AG09319 (cell line): Measurements from ENCODE around the gene KCNK17.
A peak's percentile ranks its signal among the peaks of the same experiment; 100 is the strongest.

Experiments used
- DNase-seq: peaks from one replicate; pipeline ENCODE4 v3.0.0-alpha.2; 2010; ENCODE audit warnings: low read depth; ENCODE audit errors: extremely low read depth
- TF ChIP-seq, protein P1 (sequence below): IDR thresholded peaks from 2 replicates; pipeline ENCODE4 v1.5.1; 2011; ENCODE audit warnings: low read depth, mild to moderate bottlenecking, inconsistent platforms, low read length, moderate library complexity

The KCNK17 gene, protein sequence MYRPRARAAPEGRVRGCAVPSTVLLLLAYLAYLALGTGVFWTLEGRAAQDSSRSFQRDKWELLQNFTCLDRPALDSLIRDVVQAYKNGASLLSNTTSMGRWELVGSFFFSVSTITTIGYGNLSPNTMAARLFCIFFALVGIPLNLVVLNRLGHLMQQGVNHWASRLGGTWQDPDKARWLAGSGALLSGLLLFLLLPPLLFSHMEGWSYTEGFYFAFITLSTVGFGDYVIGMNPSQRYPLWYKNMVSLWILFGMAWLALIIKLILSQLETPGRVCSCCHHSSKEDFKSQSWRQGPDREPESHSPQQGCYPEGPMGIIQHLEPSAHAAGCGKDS

DNA sequence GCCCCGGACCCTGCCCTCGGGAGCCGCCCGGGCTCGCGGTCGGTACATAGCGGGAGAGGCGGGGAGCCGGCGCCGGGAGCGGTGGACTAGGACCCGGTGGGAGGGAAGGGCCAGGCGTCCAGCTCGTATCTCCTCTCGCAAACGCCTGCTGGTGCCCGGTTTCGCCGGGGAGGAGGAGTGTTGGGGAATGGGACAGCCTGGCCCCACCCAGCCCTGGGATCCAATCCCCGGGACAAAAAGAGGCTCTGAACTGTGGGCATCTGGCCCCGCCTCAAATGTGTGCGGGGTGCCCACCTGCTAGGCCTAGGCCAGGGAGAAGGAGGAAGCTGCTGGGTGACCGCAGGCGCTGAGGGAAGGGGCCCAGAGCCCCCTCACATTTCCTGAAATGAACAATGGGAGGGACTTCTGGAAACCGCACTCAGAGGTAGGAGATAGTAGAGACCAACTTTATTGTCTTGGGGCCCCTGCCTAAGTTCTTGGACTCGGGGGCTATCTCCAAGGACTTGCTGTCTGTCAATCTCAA lies at the start of gene KCNK17:
Gene KCNK17, minus strand, starts transcription at position 147 of the 523 bp plus-strand sequence. Its CDS starts 99 bp downstream, at position 48.
- no peak for DNase-seq
- TF ChIP-seq, protein P1, sequence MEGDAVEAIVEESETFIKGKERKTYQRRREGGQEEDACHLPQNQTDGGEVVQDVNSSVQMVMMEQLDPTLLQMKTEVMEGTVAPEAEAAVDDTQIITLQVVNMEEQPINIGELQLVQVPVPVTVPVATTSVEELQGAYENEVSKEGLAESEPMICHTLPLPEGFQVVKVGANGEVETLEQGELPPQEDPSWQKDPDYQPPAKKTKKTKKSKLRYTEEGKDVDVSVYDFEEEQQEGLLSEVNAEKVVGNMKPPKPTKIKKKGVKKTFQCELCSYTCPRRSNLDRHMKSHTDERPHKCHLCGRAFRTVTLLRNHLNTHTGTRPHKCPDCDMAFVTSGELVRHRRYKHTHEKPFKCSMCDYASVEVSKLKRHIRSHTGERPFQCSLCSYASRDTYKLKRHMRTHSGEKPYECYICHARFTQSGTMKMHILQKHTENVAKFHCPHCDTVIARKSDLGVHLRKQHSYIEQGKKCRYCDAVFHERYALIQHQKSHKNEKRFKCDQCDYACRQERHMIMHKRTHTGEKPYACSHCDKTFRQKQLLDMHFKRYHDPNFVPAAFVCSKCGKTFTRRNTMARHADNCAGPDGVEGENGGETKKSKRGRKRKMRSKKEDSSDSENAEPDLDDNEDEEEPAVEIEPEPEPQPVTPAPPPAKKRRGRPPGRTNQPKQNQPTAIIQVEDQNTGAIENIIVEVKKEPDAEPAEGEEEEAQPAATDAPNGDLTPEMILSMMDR: no peak

DNA sequence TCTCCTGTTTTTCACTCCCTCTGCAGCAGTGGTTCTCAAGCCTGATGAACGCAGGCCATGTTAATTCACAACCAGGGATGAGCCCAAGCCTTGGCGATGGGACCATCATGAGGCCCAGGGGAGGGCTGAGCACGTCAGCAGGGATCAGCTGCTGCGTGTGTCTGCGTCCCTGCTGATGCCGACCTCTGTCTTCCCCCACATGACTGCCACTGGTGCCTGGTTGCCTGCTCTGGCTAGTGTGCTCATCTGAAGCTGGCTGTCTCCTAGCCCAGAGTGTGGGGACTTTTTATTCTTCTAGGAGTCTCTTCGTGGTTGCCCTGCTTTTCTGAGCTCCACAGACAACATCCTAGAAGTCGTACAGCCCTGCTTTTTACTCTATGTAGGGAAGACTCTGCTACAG lies 49.1 kb upstream of the KCNK17 start:
- DNase-seq: no peak
- TF ChIP-seq, protein P1: no peak

DNA sequence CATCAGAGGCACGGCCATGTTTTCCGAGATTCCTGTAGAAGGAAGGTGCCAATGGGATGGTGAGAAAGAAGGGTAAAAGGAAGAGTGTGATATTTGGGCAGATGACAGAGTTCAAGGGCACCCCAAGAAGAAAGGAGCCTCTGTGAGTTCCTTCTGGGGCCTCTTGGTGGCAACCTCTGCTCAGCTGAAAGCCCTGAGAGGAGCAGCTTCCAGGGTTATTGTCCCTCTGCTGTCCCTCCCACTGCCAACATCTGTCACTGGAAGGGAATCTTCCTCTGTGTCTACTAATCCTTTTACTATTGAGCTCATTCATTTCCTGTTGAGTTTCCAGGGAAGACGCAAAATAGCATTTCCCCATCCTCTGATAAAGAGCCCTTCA lies 48.3 kb upstream of the KCNK17 start:
- TF ChIP-seq, protein P1: peak; percentile 16; the same call in 1 of the 2 replicates
- DNase-seq: no peak

DNA sequence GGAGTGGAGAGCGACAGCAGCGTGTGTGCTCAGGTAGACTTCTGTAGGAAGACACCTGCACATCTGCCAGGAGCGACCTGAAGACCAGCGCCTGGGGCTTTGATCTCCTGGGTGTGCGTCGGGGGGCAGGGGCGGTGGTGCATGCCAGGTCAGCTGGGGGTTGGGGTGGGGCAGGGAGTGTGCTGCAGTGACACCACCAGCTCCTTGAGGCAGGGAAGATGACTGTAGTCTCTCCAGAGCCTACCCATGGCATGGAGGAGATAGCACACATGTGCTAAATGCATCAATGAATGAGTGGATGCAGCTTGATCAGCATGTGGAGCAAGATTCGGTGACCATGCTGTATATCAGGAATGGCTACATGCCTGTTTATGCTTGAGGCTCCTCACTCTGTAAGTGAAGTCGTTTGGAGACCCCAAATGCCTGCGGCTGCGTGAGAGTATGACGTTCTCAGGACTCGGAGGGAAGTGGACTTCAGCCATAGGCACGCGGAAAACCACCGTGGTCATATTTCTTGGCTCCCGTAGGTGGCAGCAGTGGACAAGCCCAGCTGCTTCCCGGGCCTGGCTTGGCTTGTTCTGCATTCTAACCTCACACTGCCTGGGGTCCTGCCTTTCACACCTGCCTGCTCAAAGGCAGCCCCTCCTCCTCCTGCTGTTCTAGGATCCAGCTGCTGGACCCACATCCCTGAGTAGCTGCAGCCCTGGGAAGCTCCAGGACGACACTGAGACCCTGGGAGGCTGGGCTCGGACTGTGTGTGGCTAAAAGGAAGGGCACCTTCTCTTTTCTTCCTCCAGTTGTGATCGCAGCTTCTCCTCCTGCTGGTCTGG lies 47.7 kb upstream of the KCNK17 start:
- peak; percentile 10 for DNase-seq
- TF ChIP-seq, protein P1: peak; percentile 92

DNA sequence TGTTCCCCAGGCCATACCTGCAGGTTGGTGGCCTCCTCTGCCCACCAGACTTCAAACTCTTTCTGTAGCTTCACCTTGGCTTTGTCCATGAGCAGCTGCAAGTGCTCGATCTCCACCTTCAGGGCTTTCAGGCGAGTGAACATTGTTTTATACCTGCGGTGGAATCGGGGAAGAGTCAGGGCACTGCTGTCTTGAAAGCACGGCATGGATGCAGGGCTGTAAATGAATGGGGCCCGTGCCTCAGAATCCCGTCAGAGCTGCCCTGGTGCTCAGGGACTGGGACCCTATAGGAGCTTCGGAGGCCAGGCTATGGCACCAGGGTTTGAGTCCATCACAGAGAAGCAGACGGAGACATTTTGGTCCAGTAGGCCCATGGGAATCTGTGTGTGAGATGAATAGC lies 46.2 kb upstream of the KCNK17 start:
- no peak for DNase-seq
- TF ChIP-seq, protein P1: no peak

DNA sequence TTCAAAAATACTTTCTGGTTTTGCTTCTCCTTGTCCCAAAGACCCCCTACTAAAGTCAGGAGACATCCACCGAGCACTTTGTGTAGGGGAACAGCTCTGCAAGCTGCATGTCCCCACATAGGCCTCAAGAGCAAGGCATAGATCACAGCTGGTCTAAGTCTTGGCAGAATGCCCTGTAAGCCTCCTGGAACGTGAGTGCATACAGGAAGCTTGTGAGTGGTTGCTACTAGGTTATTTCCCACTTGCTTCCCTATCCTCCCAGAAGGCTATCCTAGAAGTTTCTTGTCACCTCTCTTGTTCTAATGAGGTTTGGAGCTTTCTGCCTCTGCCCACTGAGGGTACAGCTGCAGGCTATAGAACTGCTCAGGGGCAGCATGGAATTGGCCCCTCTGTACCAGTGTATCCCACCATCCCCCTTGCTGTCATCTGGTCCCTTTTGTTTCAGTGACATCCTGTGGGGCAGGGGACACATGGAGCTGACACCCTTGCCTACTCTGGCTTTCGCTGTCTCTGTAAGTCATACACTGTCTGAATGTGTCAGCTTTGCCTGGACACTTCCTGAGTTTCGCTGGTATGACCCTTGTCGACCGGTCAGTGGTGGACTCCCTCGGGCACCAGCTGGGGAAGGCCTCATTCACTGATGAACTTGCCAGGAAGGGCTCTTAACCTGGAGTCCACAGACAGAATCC lies 43.9 kb upstream of the KCNK17 start:
- peak; percentile 25 for DNase-seq
- TF ChIP-seq, protein P1: no peak
